Transverse colon (tissue), 4 donors: ENCODE data around the gene COBLL1. TPM values are rescaled to one million over a fixed set of nuclear protein-coding genes. Genes with fewer than 3 reads are reported as not detected.
"Not testable (repeated sequence)": the region's sequence is repeated elsewhere in the genome, so short reads cannot be mapped to it uniquely, and the experiment has no call there.

ENCODE experiments used
- DNase-seq: peaks from one replicate; pipeline ENCODE4 v3.0.0-alpha.2; 2019
- H3K27ac ChIP-seq, 4 donors: fragments of 200-600 bp; sonication (generic); 2 replicates each; pipeline ENCODE4 v1.5.1; 2016 to 2018; ENCODE audit warnings: inconsistent platforms in 4 of 4
- H3K27me3 ChIP-seq: fragments of 200-600 bp; sonication (generic); 2 replicates; pipeline ENCODE4 v1.5.1; 2017; ENCODE audit warnings: inconsistent platforms
- H3K36me3 ChIP-seq, 4 donors: fragments of 200-600 bp; sonication (generic); 2 replicates each; pipeline ENCODE4 v1.5.1; 2017 to 2019; ENCODE audit warnings: inconsistent platforms in 4 of 4
- H3K4me1 ChIP-seq, 4 donors: fragments of 200-600 bp; sonication (generic); 2 replicates each; pipeline ENCODE4 v1.5.1; 2017 to 2020; ENCODE audit warnings: inconsistent platforms in 4 of 4
- H3K4me3 ChIP-seq, 4 donors: fragments of 200-600 bp; sonication (generic); 1 replicate in 1 of 4; 2 replicates in 3 of 4; pipeline versions ENCODE4 v1.5.1 to v1.6.1; 2017 to 2019; ENCODE audit warnings: inconsistent platforms in 4 of 4
- H3K9me3 ChIP-seq, 2 donors: fragments of 200-600 bp; sonication (generic); 2 replicates each; pipeline ENCODE4 v1.5.1; 2017 to 2019; ENCODE audit warnings: inconsistent platforms in 2 of 2
- EP300 ChIP-seq: sonication (generic); formaldehyde crosslinking; IDR thresholded peaks from one replicate; pipeline ENCODE4 v1.6.1; 2017; ENCODE audit warnings: antibody characterized with exemption, low read depth
- POLR2A ChIP-seq: fragments of 450-650 bp; IDR thresholded peaks from one replicate; pipeline ENCODE4 v1.6.1; 2016; ENCODE audit warnings: antibody characterized with exemption, mild to moderate bottlenecking, moderate library complexity
- POLR2AphosphoS5 ChIP-seq, 3 donors: sonication (generic); formaldehyde crosslinking; IDR thresholded peaks; one replicate each; pipeline ENCODE4 v1.6.1; 2016; ENCODE audit warnings: antibody characterized with exemption in 3 of 3
- WGBS, 2 donors: methylation state at CpG; one replicate each; pipeline ENCODE4 v1.1.5; 2018; ENCODE audit warnings: low coverage in 1 of 2; 5-methylcytosine and 5-hydroxymethylcytosine counted together
- in situ Hi-C, 4 donors: fragments of 200-750 bp; cut with MboI; loops; one replicate each; pipeline versions ENCODE4 v1.15.0 to v1.15.1; 2017; ENCODE audit warnings: low sequenced_read_pairs in 3 of 4, low pct_ligation_motif_present in 1 of 4, low pct_unique_long_range_greater_than_20kb in 1 of 4
- intact Hi-C: fragments of 100-400 bp; cut with DNase I; formaldehyde crosslinking; loops from one replicate; pipeline ENCODE4 v1.15.1; 2023; ENCODE audit warnings: low total_unique reads
- total RNA-seq, 4 donors: library from RNA; depleted of rRNA; stranded (reverse); fragments of >200 nt; gene quantifications; one replicate each; pipeline ENCODE4 v1.1.0, GENCODE V29; 2016
- TF ChIP-seq, protein P1 (sequence below), 5 experiments: fragments of 200-600 bp in 3 of 5; fragments of 450-650 bp in 2 of 5; sonication (generic) in 3 of 5; IDR thresholded peaks; 1 replicate in 2 of 5; 2 replicates in 3 of 5; pipeline ENCODE4 v1.5.1; 2016 to 2017; ENCODE audit warnings: antibody characterized with exemption in 5 of 5, inconsistent platforms in 3 of 5, mild to moderate bottlenecking in 2 of 5, moderate library complexity in 1 of 5

The COBLL1 gene
- total RNA-seq, 4 donors from 2014 or later: 21.7 to 129 (median 30.7) TPM

DNA sequence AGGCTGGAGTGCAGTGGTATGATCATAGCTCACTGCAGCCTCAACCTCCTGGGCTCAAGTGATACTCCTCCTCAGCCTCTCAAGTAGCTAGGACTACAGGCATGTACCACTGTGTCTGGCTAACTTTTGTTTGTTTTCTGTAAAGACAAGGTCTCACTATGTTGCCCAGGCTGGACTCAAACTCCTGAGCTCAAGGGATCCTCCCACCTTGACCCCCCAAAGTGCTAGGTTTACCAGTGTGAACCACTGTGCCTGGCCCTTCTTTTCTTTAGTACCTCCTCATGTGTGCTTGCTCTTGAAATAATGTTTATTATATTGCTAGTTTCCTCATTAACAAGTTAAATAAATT, 19.0 kb upstream of the COBLL1 start:
- H3K9me3 ChIP-seq: no peaks in the 10 kb centered on the region
- H3K4me1 ChIP-seq: no peaks in the 10 kb centered on the region
- no peaks in the 10 kb centered on the region for H3K36me3 ChIP-seq
- H3K27ac ChIP-seq: no peak overlapping the region
- DNase-seq: no peak
- TF ChIP-seq, protein P1, sequence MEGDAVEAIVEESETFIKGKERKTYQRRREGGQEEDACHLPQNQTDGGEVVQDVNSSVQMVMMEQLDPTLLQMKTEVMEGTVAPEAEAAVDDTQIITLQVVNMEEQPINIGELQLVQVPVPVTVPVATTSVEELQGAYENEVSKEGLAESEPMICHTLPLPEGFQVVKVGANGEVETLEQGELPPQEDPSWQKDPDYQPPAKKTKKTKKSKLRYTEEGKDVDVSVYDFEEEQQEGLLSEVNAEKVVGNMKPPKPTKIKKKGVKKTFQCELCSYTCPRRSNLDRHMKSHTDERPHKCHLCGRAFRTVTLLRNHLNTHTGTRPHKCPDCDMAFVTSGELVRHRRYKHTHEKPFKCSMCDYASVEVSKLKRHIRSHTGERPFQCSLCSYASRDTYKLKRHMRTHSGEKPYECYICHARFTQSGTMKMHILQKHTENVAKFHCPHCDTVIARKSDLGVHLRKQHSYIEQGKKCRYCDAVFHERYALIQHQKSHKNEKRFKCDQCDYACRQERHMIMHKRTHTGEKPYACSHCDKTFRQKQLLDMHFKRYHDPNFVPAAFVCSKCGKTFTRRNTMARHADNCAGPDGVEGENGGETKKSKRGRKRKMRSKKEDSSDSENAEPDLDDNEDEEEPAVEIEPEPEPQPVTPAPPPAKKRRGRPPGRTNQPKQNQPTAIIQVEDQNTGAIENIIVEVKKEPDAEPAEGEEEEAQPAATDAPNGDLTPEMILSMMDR (IDR thresholded peaks at IDR 0.05): no peak
- TF ChIP-seq EP300 (no peak), POLR2AphosphoS5 (IDR thresholded peaks at IDR 0.05) (no peak), POLR2A (no peak)
- in situ Hi-C loops (no loop called here), intact Hi-C loops (no loop called here)
- H3K27me3 ChIP-seq: no peaks in the 10 kb centered on the region
- H3K4me3 ChIP-seq: no peak overlapping the region

DNA sequence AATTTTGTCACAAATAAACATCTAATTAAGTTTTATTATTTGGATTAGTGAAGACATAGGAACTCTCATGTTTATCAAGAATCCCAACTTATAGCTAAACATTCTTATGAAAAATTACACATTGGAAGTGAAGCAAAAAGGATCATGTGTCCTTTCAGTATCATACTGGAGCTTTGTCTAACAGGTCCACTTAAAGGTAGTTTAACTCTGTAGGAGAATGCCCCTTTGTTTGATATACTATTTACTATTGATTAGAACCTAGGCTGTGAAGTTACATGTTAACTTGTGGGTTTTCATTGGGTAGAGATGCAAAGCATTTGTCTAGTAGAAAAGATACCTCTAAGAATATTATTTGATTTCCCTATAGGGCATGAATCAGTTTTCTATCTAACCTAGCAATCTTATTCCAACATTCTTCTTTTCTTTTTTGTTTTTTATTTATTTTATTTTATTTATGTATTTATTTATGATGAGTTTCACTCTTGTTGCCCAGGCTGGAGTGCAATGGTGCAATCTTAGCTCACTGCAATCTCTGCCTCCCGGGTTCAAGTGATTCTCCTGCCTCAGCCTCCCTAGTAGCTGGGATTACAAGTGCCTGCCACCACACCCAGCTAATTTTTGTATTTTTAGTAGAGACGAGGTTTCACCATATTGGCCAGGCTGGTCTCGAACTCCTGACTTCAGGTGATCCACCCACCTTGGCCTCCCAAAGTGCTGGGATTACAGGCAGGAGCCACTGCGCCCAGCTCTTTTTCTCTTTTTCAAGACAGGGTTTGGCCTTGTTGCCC, 18.5 kb upstream of the COBLL1 start:
- H3K9me3 ChIP-seq, H3K27me3 ChIP-seq, H3K36me3 ChIP-seq, H3K27ac ChIP-seq, H3K4me1 ChIP-seq, intact Hi-C loops, in situ Hi-C loops, DNase-seq, H3K4me3 ChIP-seq: not testable (repeated sequence)
- WGBS, 2 donors: 94% methylated on average over 4 of the region's 4 CpGs; no CpG with 5 or more reads in 1 of the 2 donors

DNA sequence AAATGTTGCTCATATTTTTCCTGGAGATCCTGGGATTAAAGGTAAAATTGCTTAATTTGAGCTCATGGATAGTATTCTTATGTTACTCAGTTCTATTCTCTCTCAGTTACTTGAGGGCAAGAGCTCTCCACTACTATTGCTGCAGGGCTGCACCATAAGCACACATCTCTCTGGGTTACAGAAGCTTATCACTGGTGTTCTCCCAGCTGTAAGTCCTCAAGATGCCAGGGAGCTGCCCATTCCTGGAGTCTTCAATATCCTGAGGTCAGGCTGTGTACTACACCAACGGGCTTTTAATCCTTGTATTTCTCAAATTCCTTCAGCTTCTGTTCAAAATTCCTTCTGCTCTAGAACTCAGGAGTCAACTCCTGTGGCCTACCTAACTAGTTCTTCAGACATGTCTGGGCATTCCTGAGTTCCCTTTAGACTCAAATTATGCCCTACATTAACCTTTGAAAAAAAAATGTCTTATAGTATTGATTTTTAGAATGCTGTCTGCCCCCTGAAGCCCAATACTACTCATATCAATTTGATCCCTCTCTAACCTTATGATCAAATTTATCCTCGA, 17.7 kb upstream of the COBLL1 start:
- no peaks in the 10 kb centered on the region for H3K4me1 ChIP-seq
- no peaks in the 10 kb centered on the region for H3K27me3 ChIP-seq
- intact Hi-C loops (no loop called here), in situ Hi-C loops (no loop called here)
- no peak overlapping the region for H3K4me3 ChIP-seq
- H3K9me3 ChIP-seq: no peaks in the 10 kb centered on the region
- no peak for TF ChIP-seq EP300
- no peak for TF ChIP-seq POLR2AphosphoS5 (IDR thresholded peaks at IDR 0.05)
- TF ChIP-seq, protein P1 (IDR thresholded peaks at IDR 0.05): no peak
- TF ChIP-seq POLR2A: no peak
- H3K27ac ChIP-seq: no peak overlapping the region
- no peak for DNase-seq
- no peaks in the 10 kb centered on the region for H3K36me3 ChIP-seq
- WGBS, 2 donors: 67 to 84% methylated on average over 2 of the region's 2 CpGs

DNA sequence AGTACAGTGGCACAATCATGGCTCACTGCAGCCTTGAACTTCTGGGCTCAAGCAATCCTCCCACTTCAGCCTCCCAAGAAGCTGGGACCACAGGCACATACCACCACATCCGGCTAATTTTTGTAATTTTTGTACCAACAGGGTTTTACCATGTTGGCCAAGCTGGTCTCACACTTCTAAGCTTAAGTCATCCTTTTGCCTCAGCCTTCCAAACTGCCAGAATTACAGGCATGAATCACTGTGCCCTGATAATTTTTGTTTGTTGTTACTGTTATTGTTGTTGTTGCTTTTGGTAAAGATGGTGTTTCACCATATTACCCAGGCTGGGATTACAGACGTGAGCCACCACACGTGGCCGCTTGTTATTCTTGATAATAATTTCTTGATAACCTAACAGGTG, 10.5 kb upstream of the COBLL1 start:
- TF ChIP-seq POLR2A: no peak
- TF ChIP-seq POLR2AphosphoS5 (IDR thresholded peaks at IDR 0.05): no peak
- no peak for TF ChIP-seq EP300
- TF ChIP-seq, protein P1 (IDR thresholded peaks at IDR 0.05): no peak
- H3K4me3 ChIP-seq: no peak overlapping the region
- H3K36me3 ChIP-seq: no peaks in the 10 kb centered on the region

DNA sequence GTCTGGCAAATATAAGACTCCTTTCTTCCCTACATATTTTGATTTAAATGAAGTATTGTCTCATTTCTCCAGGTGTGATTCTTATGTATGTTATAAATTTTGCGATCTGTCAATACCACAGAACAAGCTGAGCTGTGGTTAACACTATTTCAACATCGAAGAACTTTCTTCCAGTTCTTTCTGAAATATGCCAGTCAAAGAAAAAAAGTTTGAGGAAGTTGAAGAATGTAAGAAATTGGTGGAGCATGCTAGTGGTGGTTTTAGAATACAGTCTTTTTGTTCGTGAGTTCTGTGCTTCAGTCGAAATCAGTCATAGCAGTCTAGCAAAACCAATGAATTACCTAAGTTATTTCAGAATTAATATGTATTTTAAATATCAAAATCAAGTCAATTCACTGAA, 8.6 kb upstream of the COBLL1 start:
- in situ Hi-C loops (no loop called here), intact Hi-C loops (no loop called here)
- Histone ChIP-seq H3K27me3 (no peaks in the 10 kb centered on the region), H3K4me3 (no peak overlapping the region), H3K4me1 (no peaks in the 10 kb centered on the region), H3K36me3 (no peaks in the 10 kb centered on the region), H3K27ac (no peak overlapping the region), H3K9me3 (no peaks in the 10 kb centered on the region)
- 39 to 52% methylated on average over 4 of the region's 4 CpGs for WGBS, 2 donors
- no peak for DNase-seq
- TF ChIP-seq POLR2AphosphoS5 (IDR thresholded peaks at IDR 0.05) (no peak), EP300 (no peak), POLR2A (no peak)
- TF ChIP-seq, protein P1 (IDR thresholded peaks at IDR 0.05): no peak

More for the DNA sequence above, 10.5 kb upstream of the COBLL1 start:
- no peak for DNase-seq
- no peaks in the 10 kb centered on the region for H3K9me3 ChIP-seq
- no peaks in the 10 kb centered on the region for H3K27me3 ChIP-seq
- no peaks in the 10 kb centered on the region for H3K4me1 ChIP-seq
- H3K27ac ChIP-seq: no peak overlapping the region
- 84 to 91% methylated on average over 4 of the region's 4 CpGs for WGBS, 2 donors
- intact Hi-C loops: no loop called here
- in situ Hi-C loops: no loop called here
